GM23338 (cell line): ENCODE results near the gene TUBGCP4. TPM values are rescaled to one million over a fixed set of nuclear protein-coding genes. Genes with fewer than 3 reads are reported as not detected.

ENCODE experiments used
- ATAC-seq: fragments of 200-7000 bp; cut with Tn5 transposase; 3 replicates; pipeline ENCODE4 v1.9.1; 2020
- DNase-seq: peaks from one replicate; pipeline ENCODE4 v3.0.0-alpha.2; 2015; ENCODE audit warnings: low spot score
- H2AFZ ChIP-seq: fragments of 200-600 bp; sonication (generic); 2 replicates; pipeline ENCODE4 v1.8.0; 2016; ENCODE audit warnings: antibody characterized with exemption, mild to moderate bottlenecking, moderate library complexity
- H3F3A ChIP-seq: fragments of 200-600 bp; sonication (generic); replicated peaks from 2 replicates; pipeline ENCODE4 v1.8.0; 2017; ENCODE audit warnings: antibody characterized with exemption, mixed run types, low read depth
- H3K27ac ChIP-seq: fragments of 200-600 bp; sonication (generic); 2 replicates; pipeline ENCODE4 v1.6.1; 2016; ENCODE audit warnings: low read depth
- H3K27me3 ChIP-seq: fragments of 200-600 bp; sonication (generic); 2 replicates; pipeline ENCODE4 v1.8.0; 2016; ENCODE audit warnings: mild to moderate bottlenecking, mixed run types, moderate library complexity; ENCODE audit not compliant: insufficient read depth
- H3K36me3 ChIP-seq: fragments of 200-600 bp; sonication (generic); 2 replicates; pipeline ENCODE4 v1.8.0; 2016; ENCODE audit warnings: mild to moderate bottlenecking; ENCODE audit not compliant: insufficient read depth
- H3K4me1 ChIP-seq: fragments of 200-600 bp; sonication (generic); 2 replicates; pipeline ENCODE4 v1.8.0; 2016; ENCODE audit warnings: mild to moderate bottlenecking, moderate library complexity; ENCODE audit not compliant: insufficient read depth
- H3K4me2 ChIP-seq: fragments of 200-600 bp; sonication (generic); 2 replicates; pipeline ENCODE4 v1.7.1; 2017; ENCODE audit warnings: mixed run types
- H3K4me3 ChIP-seq: fragments of 200-600 bp; sonication (generic); 2 replicates; pipeline ENCODE4 v1.6.1; 2016; ENCODE audit warnings: mixed run types
- H3K79me2 ChIP-seq: fragments of 200-600 bp; sonication (generic); replicated peaks from 2 replicates; pipeline ENCODE4 v1.8.0; 2017; ENCODE audit warnings: mild to moderate bottlenecking; ENCODE audit not compliant: insufficient read depth
- H3K9me2 ChIP-seq: fragments of 200-600 bp; sonication (generic); 2 replicates; pipeline ENCODE4 v1.8.0; 2017; ENCODE audit not compliant: insufficient read depth
- H4K20me1 ChIP-seq: fragments of 200-600 bp; sonication (generic); replicated peaks from 2 replicates; pipeline ENCODE4 v1.8.0; 2017; ENCODE audit warnings: mild to moderate bottlenecking; ENCODE audit not compliant: insufficient read depth
- H3K27ac Mint-ChIP-seq: 2 replicates; pipeline ENCODE4 v1.8.0; 2020; ENCODE audit warnings: inconsistent platforms, mild to moderate bottlenecking, moderate library complexity, mixed read lengths
- H3K27me3 Mint-ChIP-seq: 3 replicates; pipeline ENCODE4 v1.8.0; 2022; ENCODE audit warnings: low read depth, mild to moderate bottlenecking, moderate library complexity, mixed read lengths, inconsistent platforms; ENCODE audit not compliant: insufficient read depth, poor library complexity
- H3K36me3 Mint-ChIP-seq: 3 replicates; pipeline ENCODE4 v1.8.0; 2021; ENCODE audit warnings: low read depth, mild to moderate bottlenecking, inconsistent platforms, moderate library complexity, mixed read lengths
- H3K4me1 Mint-ChIP-seq: 3 replicates; pipeline ENCODE4 v1.8.0; 2020; ENCODE audit warnings: mild to moderate bottlenecking, inconsistent platforms, mixed read lengths
- H3K4me3 Mint-ChIP-seq: 3 replicates; pipeline ENCODE4 v1.8.0; 2021; ENCODE audit warnings: moderate library complexity, mild to moderate bottlenecking, inconsistent platforms, mixed read lengths
- H3K9me3 Mint-ChIP-seq: 3 replicates; pipeline ENCODE4 v1.8.0; 2020; ENCODE audit warnings: moderate library complexity, mild to moderate bottlenecking, inconsistent platforms, mixed read lengths
- CREB1 ChIP-seq: fragments of 250-450 bp; sonication (Bioruptor Pico); IDR thresholded peaks from 2 replicates; pipeline ENCODE4 v1.5.0; 2020; ENCODE audit warnings: low read depth, mild to moderate bottlenecking, moderate library complexity
- EZH2 ChIP-seq: fragments of 200-600 bp; sonication (generic); IDR thresholded peaks from one replicate; pipeline ENCODE4 v1.8.0; 2017; ENCODE audit warnings: antibody characterized with exemption, mild to moderate bottlenecking, low read depth; ENCODE audit not compliant: unreplicated experiment
- EZH2phosphoT487 ChIP-seq: fragments of 200-600 bp; sonication (generic); IDR thresholded peaks from one replicate; pipeline ENCODE4 v1.8.1; 2018; ENCODE audit warnings: antibody characterized with exemption; ENCODE audit not compliant: unreplicated experiment
- JUNB ChIP-seq: IDR thresholded peaks from one replicate; pipeline ENCODE4 v1.6.1; 2016; ENCODE audit warnings: antibody characterized with exemption; ENCODE audit not compliant: unreplicated experiment
- POLR2AphosphoS5 ChIP-seq: IDR thresholded peaks from 2 replicates; pipeline ENCODE4 v1.6.1; 2016; ENCODE audit warnings: antibody characterized with exemption, low read depth
- REST ChIP-seq: IDR thresholded peaks from one replicate; pipeline ENCODE4 v1.6.1; 2018; ENCODE audit warnings: antibody characterized with exemption; ENCODE audit not compliant: unreplicated experiment
- STAT1 ChIP-seq: IDR thresholded peaks from one replicate; pipeline ENCODE4 v1.6.1; 2016; ENCODE audit warnings: antibody characterized with exemption; ENCODE audit not compliant: unreplicated experiment
- polyA plus RNA-seq: library from polyadenylated mRNA; unstranded; fragments of >200 nt; fragmentation: Nextera tagmentation; extraction: Ambion mirVana; gene quantifications from 2 replicates; pipeline ENCODE4 v1.2.1, GENCODE V29; 2016
- total RNA-seq: library from RNA; depleted of rRNA; stranded (reverse); fragments of >200 nt; shearing (Covaris generic); gene quantifications from 2 replicates; pipeline ENCODE4 v1.2.3, GENCODE V29; 2014
- TF ChIP-seq, protein P1 (sequence below), 2 experiments: fragments of 200-600 bp in 1 of 2; sonication (generic) in 1 of 2; conservative IDR thresholded peaks; 2 replicates each; pipeline versions ENCODE4 v1.5.1 to v1.6.1; 2016 to 2017; ENCODE audit warnings: antibody characterized with exemption in 2 of 2, low read depth in 2 of 2, mild to moderate bottlenecking in 2 of 2, moderate library complexity in 1 of 2
- TF ChIP-seq, protein P2 (sequence below): fragments of 250-450 bp; sonication (Bioruptor Pico); IDR thresholded peaks from 2 replicates; pipeline ENCODE4 v1.5.0; 2020; ENCODE audit warnings: mild to moderate bottlenecking, moderate library complexity

The TUBGCP4 gene
- total and polyA plus RNA-seq, 2 experiments from 2014 or later = 10.6 to 18.0 TPM

DNA sequence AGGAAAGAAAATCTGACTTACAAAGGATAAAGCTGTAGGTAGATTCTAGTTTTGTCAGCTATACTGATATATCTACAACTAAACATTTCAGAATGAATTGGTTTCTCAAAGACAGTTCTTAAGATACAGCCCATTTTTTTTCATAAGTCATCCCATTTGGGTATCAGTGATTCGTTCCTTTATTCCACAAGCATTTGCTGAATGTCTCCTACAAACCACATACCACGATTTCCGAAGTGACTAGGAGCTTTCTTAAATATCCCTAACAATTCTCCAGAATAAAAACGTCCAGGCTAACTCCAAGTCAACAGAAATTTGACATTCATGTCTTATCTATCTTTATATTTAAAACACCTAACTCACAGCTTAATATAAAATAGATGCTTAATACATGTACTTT is 62.3 kb downstream of the TUBGCP4 start:
- peaks cover 38% of the 10 kb centered on the region for H3K36me3 ChIP-seq
- no peaks in the 10 kb centered on the region for H3K9me2 ChIP-seq
- H3K4me3 ChIP-seq = no peak overlapping the region
- no peak overlapping the region for H2AFZ ChIP-seq
- no peaks in the 10 kb centered on the region for H3K27me3 Mint-ChIP-seq
- no peaks in the 10 kb centered on the region for H3K4me1 ChIP-seq
- no peaks in the 10 kb centered on the region; the same call in 1 of the 2 replicates for H3F3A ChIP-seq
- ATAC-seq (no peak), DNase-seq (no peak)
- no peak overlapping the region for H3K4me3 Mint-ChIP-seq
- H3K4me2 ChIP-seq = no peak overlapping the region
- no peak overlapping the region for H3K27ac ChIP-seq
- H4K20me1 ChIP-seq = peaks cover 14% of the 10 kb centered on the region
- H3K36me3 Mint-ChIP-seq = peaks cover 64% of the 10 kb centered on the region
- H3K79me2 ChIP-seq = no peaks in the 10 kb centered on the region; the same call in 1 of the 2 replicates
- no peak for TF ChIP-seq JUNB
- TF ChIP-seq CREB1 (CRISPR knock-in tag) = no peak
- TF ChIP-seq EZH2phosphoT487 = no peak
- no peak for TF ChIP-seq POLR2AphosphoS5
- TF ChIP-seq, protein P1, sequence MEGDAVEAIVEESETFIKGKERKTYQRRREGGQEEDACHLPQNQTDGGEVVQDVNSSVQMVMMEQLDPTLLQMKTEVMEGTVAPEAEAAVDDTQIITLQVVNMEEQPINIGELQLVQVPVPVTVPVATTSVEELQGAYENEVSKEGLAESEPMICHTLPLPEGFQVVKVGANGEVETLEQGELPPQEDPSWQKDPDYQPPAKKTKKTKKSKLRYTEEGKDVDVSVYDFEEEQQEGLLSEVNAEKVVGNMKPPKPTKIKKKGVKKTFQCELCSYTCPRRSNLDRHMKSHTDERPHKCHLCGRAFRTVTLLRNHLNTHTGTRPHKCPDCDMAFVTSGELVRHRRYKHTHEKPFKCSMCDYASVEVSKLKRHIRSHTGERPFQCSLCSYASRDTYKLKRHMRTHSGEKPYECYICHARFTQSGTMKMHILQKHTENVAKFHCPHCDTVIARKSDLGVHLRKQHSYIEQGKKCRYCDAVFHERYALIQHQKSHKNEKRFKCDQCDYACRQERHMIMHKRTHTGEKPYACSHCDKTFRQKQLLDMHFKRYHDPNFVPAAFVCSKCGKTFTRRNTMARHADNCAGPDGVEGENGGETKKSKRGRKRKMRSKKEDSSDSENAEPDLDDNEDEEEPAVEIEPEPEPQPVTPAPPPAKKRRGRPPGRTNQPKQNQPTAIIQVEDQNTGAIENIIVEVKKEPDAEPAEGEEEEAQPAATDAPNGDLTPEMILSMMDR (conservative IDR thresholded peaks at IDR 0.05; ENCODE audit: low read depth in 2 of 2) = no peak
- TF ChIP-seq EZH2 = no peak
- no peak for TF ChIP-seq STAT1
- no peak for TF ChIP-seq REST
- TF ChIP-seq, protein P2, sequence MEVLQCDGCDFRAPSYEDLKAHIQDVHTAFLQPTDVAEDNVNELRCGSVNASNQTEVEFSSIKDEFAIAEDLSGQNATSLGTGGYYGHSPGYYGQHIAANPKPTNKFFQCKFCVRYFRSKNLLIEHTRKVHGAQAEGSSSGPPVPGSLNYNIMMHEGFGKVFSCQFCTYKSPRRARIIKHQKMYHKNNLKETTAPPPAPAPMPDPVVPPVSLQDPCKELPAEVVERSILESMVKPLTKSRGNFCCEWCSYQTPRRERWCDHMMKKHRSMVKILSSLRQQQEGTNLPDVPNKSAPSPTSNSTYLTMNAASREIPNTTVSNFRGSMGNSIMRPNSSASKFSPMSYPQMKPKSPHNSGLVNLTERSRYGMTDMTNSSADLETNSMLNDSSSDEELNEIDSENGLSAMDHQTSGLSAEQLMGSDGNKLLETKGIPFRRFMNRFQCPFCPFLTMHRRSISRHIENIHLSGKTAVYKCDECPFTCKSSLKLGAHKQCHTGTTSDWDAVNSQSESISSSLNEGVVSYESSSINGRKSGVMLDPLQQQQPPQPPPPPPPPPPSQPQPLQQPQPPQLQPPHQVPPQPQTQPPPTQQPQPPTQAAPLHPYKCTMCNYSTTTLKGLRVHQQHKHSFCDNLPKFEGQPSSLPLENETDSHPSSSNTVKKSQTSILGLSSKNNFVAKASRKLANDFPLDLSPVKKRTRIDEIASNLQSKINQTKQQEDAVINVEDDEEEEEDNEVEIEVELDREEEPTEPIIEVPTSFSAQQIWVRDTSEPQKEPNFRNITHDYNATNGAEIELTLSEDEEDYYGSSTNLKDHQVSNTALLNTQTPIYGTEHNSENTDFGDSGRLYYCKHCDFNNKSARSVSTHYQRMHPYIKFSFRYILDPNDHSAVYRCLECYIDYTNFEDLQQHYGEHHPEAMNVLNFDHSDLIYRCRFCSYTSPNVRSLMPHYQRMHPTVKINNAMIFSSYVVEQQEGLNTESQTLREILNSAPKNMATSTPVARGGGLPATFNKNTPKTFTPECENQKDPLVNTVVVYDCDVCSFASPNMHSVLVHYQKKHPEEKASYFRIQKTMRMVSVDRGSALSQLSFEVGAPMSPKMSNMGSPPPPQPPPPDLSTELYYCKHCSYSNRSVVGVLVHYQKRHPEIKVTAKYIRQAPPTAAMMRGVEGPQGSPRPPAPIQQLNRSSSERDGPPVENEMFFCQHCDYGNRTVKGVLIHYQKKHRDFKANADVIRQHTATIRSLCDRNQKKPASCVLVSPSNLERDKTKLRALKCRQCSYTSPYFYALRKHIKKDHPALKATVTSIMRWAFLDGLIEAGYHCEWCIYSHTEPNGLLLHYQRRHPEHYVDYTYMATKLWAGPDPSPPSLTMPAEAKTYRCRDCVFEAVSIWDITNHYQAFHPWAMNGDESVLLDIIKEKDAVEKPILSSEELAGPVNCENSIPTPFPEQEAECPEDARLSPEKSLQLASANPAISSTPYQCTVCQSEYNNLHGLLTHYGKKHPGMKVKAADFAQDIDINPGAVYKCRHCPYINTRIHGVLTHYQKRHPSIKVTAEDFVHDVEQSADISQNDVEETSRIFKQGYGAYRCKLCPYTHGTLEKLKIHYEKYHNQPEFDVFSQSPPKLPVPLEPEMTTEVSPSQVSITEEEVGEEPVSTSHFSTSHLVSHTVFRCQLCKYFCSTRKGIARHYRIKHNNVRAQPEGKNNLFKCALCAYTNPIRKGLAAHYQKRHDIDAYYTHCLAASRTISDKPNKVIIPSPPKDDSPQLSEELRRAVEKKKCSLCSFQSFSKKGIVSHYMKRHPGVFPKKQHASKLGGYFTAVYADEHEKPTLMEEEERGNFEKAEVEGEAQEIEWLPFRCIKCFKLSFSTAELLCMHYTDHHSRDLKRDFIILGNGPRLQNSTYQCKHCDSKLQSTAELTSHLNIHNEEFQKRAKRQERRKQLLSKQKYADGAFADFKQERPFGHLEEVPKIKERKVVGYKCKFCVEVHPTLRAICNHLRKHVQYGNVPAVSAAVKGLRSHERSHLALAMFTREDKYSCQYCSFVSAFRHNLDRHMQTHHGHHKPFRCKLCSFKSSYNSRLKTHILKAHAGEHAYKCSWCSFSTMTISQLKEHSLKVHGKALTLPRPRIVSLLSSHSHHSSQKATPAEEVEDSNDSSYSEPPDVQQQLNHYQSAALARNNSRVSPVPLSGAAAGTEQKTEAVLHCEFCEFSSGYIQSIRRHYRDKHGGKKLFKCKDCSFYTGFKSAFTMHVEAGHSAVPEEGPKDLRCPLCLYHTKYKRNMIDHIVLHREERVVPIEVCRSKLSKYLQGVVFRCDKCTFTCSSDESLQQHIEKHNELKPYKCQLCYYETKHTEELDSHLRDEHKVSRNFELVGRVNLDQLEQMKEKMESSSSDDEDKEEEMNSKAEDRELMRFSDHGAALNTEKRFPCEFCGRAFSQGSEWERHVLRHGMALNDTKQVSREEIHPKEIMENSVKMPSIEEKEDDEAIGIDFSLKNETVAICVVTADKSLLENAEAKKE = no peak
- H3K27ac Mint-ChIP-seq = no peak overlapping the region
- no peaks in the 10 kb centered on the region for H3K4me1 Mint-ChIP-seq
- H3K27me3 ChIP-seq = no peaks in the 10 kb centered on the region
- no peaks in the 10 kb centered on the region for H3K9me3 Mint-ChIP-seq
